A549 (cell line): ENCODE results near the gene OPCML. TPM values are rescaled to one million over a fixed set of nuclear protein-coding genes. Genes with fewer than 3 reads are reported as not detected.

ENCODE experiments used
- ATAC-seq, 2 experiments: fragments of 200-7000 bp in 1 of 2; fragments of >200 bp in 1 of 2; cut with Nextera tagmentation in 1 of 2; cut with Tn5 transposase in 1 of 2; 3 replicates each; pipeline versions ENCODE4 v1.8.0 to v1.9.1; 2018 to 2020; ENCODE audit warnings: mild to moderate bottlenecking in 1 of 2, moderate library complexity in 1 of 2
- CTCF ChIA-PET: fragments of 300-600 bp; sonication (Branson Sonifier 250); formaldehyde crosslinking; extraction: SDS; loops from one replicate; lab custom pipeline; 2021; ENCODE audit warnings: antibody characterized with exemption, inconsistent platforms; lab: Yijun Ruan, JAX
- POLR2A ChIA-PET: fragments of 350-600 bp; formaldehyde crosslinking; extraction: SDS; loops from one replicate; lab custom pipeline; 2021; ENCODE audit warnings: antibody characterized with exemption, inconsistent platforms; lab: Yijun Ruan, JAX
- DNase-seq, 2 experiments: peaks; one replicate each; pipeline versions ENCODE4 v3.0.0 to v3.0.0-alpha.2; 2011 to 2016; ENCODE audit warnings: low read depth in 1 of 2, low spot score in 1 of 2
- FAIRE-seq: peaks from 2 replicates; lab custom pipeline; 2011; peaks lifted over from hg19 to GRCh38; lab: Jason Lieb, UNC
- H3K27ac ChIP-seq, 2 experiments: fragments of >200 bp; sonication (Bioruptor Twin); formaldehyde crosslinking; 3 replicates each; pipeline ENCODE4 v1.5.1; 2016 to 2017
- H3K4me1 ChIP-seq: fragments of >200 bp; sonication (Bioruptor Twin); formaldehyde crosslinking; 3 replicates; pipeline ENCODE4 v1.6.1; 2016
- H3K4me2 ChIP-seq: fragments of >200 bp; sonication (Bioruptor Twin); formaldehyde crosslinking; 3 replicates; pipeline ENCODE4 v1.6.1; 2016
- H3K4me3 ChIP-seq: fragments of >200 bp; sonication (Bioruptor Twin); formaldehyde crosslinking; 3 replicates; pipeline ENCODE4 v1.5.1; 2016
- H3K9me3 ChIP-seq: fragments of >200 bp; sonication (Bioruptor Twin); formaldehyde crosslinking; 3 replicates; pipeline ENCODE4 v1.6.1; 2016
- BHLHE40 ChIP-seq: IDR thresholded peaks from 2 replicates; pipeline ENCODE4 v1.6.1; 2012; ENCODE audit warnings: low read depth, low read length, inconsistent platforms
- CBX8 ChIP-seq: fragments of 200-600 bp; sonication (generic); IDR thresholded peaks from 2 replicates; pipeline ENCODE4 v1.6.1; 2016
- CEBPB ChIP-seq, 2 experiments: fragments of >200 bp in 1 of 2; sonication (Bioruptor Twin) in 1 of 2; formaldehyde crosslinking in 1 of 2; IDR thresholded peaks; 2 replicates each; pipeline ENCODE4 v1.6.1; 2012 to 2016
- EHMT2 ChIP-seq: fragments of 200-600 bp; sonication (generic); IDR thresholded peaks from 2 replicates; pipeline ENCODE4 v1.6.1; 2016; ENCODE audit warnings: antibody characterized with exemption, low read depth, mild to moderate bottlenecking, moderate library complexity
- ESRRA ChIP-seq: fragments of 150-350 bp; IDR thresholded peaks from 2 replicates; pipeline ENCODE4 v1.6.1; 2014; ENCODE audit warnings: mild to moderate bottlenecking, low read length, borderline replicate concordance
- FOSB ChIP-seq: fragments of 250-450 bp; sonication (Bioruptor Pico); IDR thresholded peaks from 2 replicates; pipeline ENCODE4 v1.5.0; 2020; ENCODE audit warnings: mild to moderate bottlenecking, moderate library complexity
- FOSL2 ChIP-seq, 2 experiments: fragments of 450-650 bp in 1 of 2; fragments of >200 bp in 1 of 2; sonication (Bioruptor Twin) in 1 of 2; formaldehyde crosslinking; IDR thresholded peaks; 2 replicates each; pipeline versions ENCODE4 v1.5.0 to v1.6.1; 2016 to 2020; ENCODE audit warnings: mild to moderate bottlenecking in 1 of 2, moderate library complexity in 1 of 2
- GATA3 ChIP-seq: IDR thresholded peaks from 2 replicates; pipeline ENCODE4 v1.6.1; 2012; ENCODE audit warnings: borderline replicate concordance
- HDAC2 ChIP-seq: fragments of 200-600 bp; sonication (generic); IDR thresholded peaks from 2 replicates; pipeline ENCODE4 v1.6.1; 2016
- HEYL ChIP-seq: fragments of 250-450 bp; sonication (Bioruptor Pico); IDR thresholded peaks from 2 replicates; pipeline ENCODE4 v1.8.0; 2021; ENCODE audit warnings: mild to moderate bottlenecking, moderate library complexity
- HOXA7 ChIP-seq: fragments of 250-450 bp; sonication (Bioruptor Pico); IDR thresholded peaks from 2 replicates; pipeline ENCODE4 v1.5.0; 2020; ENCODE audit warnings: mild to moderate bottlenecking, moderate library complexity
- HOXB13 ChIP-seq: fragments of 250-450 bp; sonication (Bioruptor Pico); IDR thresholded peaks from 2 replicates; pipeline ENCODE4 v1.5.0; 2020; ENCODE audit warnings: low read depth, mild to moderate bottlenecking, moderate library complexity
- HOXB5 ChIP-seq: fragments of 250-450 bp; sonication (Bioruptor Pico); IDR thresholded peaks from 2 replicates; pipeline ENCODE4 v1.5.0; 2020; ENCODE audit warnings: mild to moderate bottlenecking, moderate library complexity
- KDM1A ChIP-seq: fragments of 200-600 bp; sonication (generic); IDR thresholded peaks from 2 replicates; pipeline ENCODE4 v1.6.1; 2016; ENCODE audit warnings: low read depth, mild to moderate bottlenecking
- MAFK ChIP-seq: fragments of 450-650 bp; IDR thresholded peaks from 2 replicates; pipeline ENCODE4 v1.6.1; 2014; ENCODE audit not compliant: partially characterized antibody
- NPAS2 ChIP-seq: fragments of 250-450 bp; sonication (Bioruptor Pico); IDR thresholded peaks from 2 replicates; pipeline ENCODE4 v1.8.0; 2022; ENCODE audit warnings: mild to moderate bottlenecking, moderate library complexity, borderline replicate concordance
- NR3C1 ChIP-seq: fragments of >200 bp; sonication (Bioruptor Twin); formaldehyde crosslinking; IDR thresholded peaks from 3 replicates; pipeline ENCODE4 v1.6.1; 2017
- POLR2A ChIP-seq: IDR thresholded peaks from 2 replicates; pipeline ENCODE4 v1.6.1; 2012; ENCODE audit warnings: mild to moderate bottlenecking, low read length
- POLR2AphosphoS2 ChIP-seq: conservative IDR thresholded peaks from 2 replicates; pipeline ENCODE4 v1.6.1; 2012; ENCODE audit warnings: low read length, improper control_type of control experiment, inconsistent platforms
- RCOR1 ChIP-seq: fragments of 150-350 bp; IDR thresholded peaks from 2 replicates; pipeline ENCODE4 v1.6.1; 2014; ENCODE audit warnings: antibody characterized with exemption, low read length, low read depth
- RFX5 ChIP-seq: fragments of 450-650 bp; IDR thresholded peaks from 2 replicates; pipeline ENCODE4 v1.7.1; 2014; ENCODE audit warnings: antibody characterized with exemption, mild to moderate bottlenecking, moderate library complexity
- RNF2 ChIP-seq: fragments of 200-600 bp; sonication (generic); IDR thresholded peaks from 2 replicates; pipeline ENCODE4 v1.6.1; 2016; ENCODE audit warnings: low read depth, mild to moderate bottlenecking, antibody characterized with exemption, moderate library complexity, borderline replicate concordance
- SMC3 ChIP-seq: fragments of >200 bp; sonication (Bioruptor Twin); formaldehyde crosslinking; IDR thresholded peaks from 3 replicates; pipeline ENCODE4 v1.6.1; 2018; ENCODE audit warnings: inconsistent platforms
- ZNF302 ChIP-seq: fragments of 250-450 bp; sonication (Bioruptor Pico); IDR thresholded peaks from 2 replicates; pipeline ENCODE4 v1.9.0; 2021; ENCODE audit warnings: inconsistent platforms, mild to moderate bottlenecking, moderate library complexity
- WGBS: methylation state at CpG from one replicate; pipeline ENCODE4 v1.1.6; 2017; ENCODE audit errors: missing lambda C conversion rate; 5-methylcytosine and 5-hydroxymethylcytosine counted together
- polyA plus RNA-seq, 4 experiments: library from polyadenylated mRNA; depleted of rRNA in 3 of 4; stranded (reverse); fragments of >200 nt; fragmentation: RNase III in 1 of 4; extraction: RNeasy Plus Mini Kit Qiagen cat#74134 plus additional on column Dnase treatment in 1 of 4; gene quantifications; 2 replicates in 3 of 4; 3 replicates in 1 of 4; pipeline ENCODE4 v1.2.3, GENCODE V29; 2011 to 2017
- TF ChIP-seq, protein P1 (sequence below): fragments of >200 bp; sonication (Bioruptor Twin); formaldehyde crosslinking; IDR thresholded peaks from 2 replicates; pipeline ENCODE4 v1.6.1; 2016
- TF ChIP-seq, protein P2 (sequence below): fragments of 250-450 bp; sonication (Bioruptor Pico); IDR thresholded peaks from 2 replicates; pipeline ENCODE4 v1.5.0; 2020; ENCODE audit warnings: low read depth, mild to moderate bottlenecking, moderate library complexity
- TF ChIP-seq, protein P3 (sequence below): fragments of 450-650 bp; IDR thresholded peaks from 2 replicates; pipeline ENCODE4 v1.6.1; 2014; ENCODE audit warnings: antibody characterized with exemption
- TF ChIP-seq, protein P4 (sequence below): fragments of 150-350 bp; IDR thresholded peaks from 2 replicates; pipeline ENCODE4 v1.6.1; 2014; ENCODE audit warnings: low read depth, mild to moderate bottlenecking, low read length
- TF ChIP-seq, protein P5 (sequence below): IDR thresholded peaks from 2 replicates; pipeline ENCODE4 v1.6.1; 2012; ENCODE audit warnings: low read depth, borderline replicate concordance

Gene OPCML
- polyA plus RNA-seq, 2 of the 4 experiments (the other 2 are of a cell fraction) = not detected

DNA sequence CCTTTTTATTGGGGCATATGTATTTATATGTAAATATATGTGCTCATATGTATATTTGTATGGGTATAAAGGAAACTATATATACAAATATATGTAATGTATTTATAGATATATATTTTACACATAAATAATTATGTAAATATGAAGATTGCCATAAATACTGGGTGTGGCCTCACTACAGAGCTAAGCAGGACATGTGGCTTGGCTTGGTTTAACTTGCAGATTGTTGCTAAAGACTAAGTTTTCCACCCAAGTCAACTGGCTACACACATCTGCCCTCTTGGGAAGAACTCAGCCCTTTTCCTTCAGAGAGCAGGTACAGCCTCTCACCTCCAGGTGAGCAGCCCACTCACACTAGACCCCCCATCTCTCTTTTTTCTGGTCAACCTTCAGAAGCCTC is 315.5 kb downstream of the OPCML start:
- no peak overlapping the region for H3K4me3 ChIP-seq
- TF ChIP-seq NPAS2 (CRISPR knock-in tag) (no peak), HOXA7 (CRISPR knock-in tag) (no peak), RNF2 (no peak), CBX8 (no peak), HDAC2 (no peak), CEBPB (IDR thresholded peaks at IDR 0.05) (no peak), POLR2A (no peak), ESRRA (no peak), KDM1A (no peak), MAFK (no peak), POLR2AphosphoS2 (no peak), SMC3 (no peak), BHLHE40 (no peak)
- TF ChIP-seq, protein P1, sequence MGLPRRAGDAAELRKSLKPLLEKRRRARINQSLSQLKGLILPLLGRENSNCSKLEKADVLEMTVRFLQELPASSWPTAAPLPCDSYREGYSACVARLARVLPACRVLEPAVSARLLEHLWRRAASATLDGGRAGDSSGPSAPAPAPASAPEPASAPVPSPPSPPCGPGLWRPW = no peak
- TF ChIP-seq, protein P2, sequence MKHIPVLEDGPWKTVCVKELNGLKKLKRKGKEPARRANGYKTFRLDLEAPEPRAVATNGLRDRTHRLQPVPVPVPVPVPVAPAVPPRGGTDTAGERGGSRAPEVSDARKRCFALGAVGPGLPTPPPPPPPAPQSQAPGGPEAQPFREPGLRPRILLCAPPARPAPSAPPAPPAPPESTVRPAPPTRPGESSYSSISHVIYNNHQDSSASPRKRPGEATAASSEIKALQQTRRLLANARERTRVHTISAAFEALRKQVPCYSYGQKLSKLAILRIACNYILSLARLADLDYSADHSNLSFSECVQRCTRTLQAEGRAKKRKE (CRISPR knock-in tag) = no peak
- DNase-seq (no peak), ATAC-seq (no peak), FAIRE-seq (no peak)
- no peak overlapping the region for H3K27ac ChIP-seq
- no peak overlapping the region for H3K4me2 ChIP-seq
- ChIA-PET POLR2A (no interaction called here), CTCF (no interaction called here)
- H3K4me1 ChIP-seq = no peaks in the 10 kb centered on the region
- no peaks in the 10 kb centered on the region for H3K9me3 ChIP-seq

DNA sequence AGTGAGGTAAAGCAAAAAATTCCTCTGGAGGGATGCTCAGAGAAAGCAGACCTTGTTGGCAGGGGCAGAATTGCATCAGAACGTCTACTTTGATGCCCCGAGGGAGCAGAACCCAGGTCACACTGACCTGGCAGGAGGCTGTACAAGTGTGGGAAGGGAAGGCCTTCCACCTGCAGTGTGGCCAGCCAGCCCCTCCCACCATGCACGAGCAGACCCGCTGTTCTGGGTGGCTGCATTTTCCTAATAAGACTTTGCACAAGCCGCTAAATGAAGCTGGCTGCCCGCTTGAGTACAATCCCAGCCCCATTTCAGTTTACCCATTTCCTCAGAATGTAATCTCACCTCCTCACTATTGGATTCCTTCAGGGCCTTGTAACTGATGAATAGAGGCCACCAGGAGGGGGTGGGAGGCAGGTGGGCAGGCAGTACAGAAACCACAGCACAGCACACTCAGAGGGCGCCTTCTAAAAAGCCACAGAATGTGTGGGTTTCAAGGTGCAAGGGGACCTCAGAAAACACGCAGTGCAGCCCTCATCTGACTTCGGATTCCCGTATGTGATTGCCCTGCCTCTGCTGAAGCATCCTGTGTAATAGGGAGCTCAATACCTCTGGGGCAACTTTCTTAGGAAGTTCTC is 316.6 kb downstream of the OPCML start:
- ATAC-seq (no peak), DNase-seq (no peak), FAIRE-seq (no peak)
- Histone ChIP-seq H3K4me3 (no peak overlapping the region), H3K9me3 (no peaks in the 10 kb centered on the region), H3K4me1 (no peaks in the 10 kb centered on the region), H3K27ac (no peak overlapping the region), H3K4me2 (no peak overlapping the region)
- ChIA-PET POLR2A (no interaction called here), CTCF (no interaction called here)
- WGBS = 3% methylated on average over 9 of the region's 10 CpGs
- TF ChIP-seq RCOR1 (no peak), HEYL (CRISPR knock-in tag) (no peak), POLR2AphosphoS2 (no peak)

DNA sequence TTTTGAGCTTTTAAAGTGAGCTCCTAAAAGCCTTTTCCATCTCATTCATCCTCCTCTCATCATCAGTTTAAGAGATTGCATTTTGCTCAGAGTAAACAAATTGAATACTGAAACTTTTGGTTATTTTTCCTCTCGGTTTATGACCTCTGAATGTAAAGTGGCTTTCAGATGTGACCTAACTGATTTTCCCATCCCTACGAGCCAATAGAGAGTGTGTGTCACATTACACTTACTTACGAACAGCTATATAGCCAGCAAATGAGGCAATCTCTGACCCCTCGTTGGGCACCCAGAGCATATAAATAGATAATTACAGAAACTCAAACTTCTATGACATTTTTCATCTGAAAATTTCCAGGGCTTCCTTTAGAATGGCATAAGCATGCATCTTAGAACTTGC is 317.7 kb downstream of the OPCML start:
- TF ChIP-seq ZNF302 (no peak), HOXB5 (no peak), NPAS2 (CRISPR knock-in tag) (no peak), FOSB (CRISPR knock-in tag) (no peak)

DNA sequence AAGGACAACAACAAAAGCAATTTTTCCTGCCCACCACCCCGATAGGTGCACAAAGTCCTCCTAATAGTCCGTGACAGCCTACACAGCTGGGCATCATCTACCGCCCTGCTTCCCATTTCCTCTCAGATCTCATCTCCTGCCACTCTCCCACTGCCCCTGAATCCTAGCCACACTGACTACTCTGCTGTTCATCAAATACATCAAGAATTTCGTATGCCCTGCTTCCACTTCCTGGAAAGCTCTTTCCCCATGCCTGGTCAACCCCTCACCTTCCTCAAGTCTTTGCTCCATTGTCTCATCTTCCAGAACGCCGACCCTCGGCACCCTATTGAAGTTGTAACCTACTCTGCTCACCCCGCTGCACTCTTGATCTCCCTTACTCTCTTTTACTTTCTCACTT is 320.1 kb downstream of the OPCML start:
- Histone ChIP-seq H3K9me3 (no peaks in the 10 kb centered on the region), H3K4me1 (no peaks in the 10 kb centered on the region), H3K27ac (no peak overlapping the region), H3K4me3 (no peak overlapping the region), H3K4me2 (no peak overlapping the region)
- CTCF ChIA-PET = no interaction called here
- no peak for DNase-seq
- under 1% methylated on average over 8 of the region's 8 CpGs for WGBS
- POLR2A ChIA-PET = no interaction called here
- TF ChIP-seq BHLHE40 (no peak), FOSL2 (IDR thresholded peaks at IDR 0.05) (no peak), FOSL2 (CRISPR knock-in tag; IDR thresholded peaks at IDR 0.05) (no peak), KDM1A (no peak), GATA3 (no peak), HOXB13 (CRISPR knock-in tag) (no peak), ESRRA (no peak), NR3C1 (no peak), EHMT2 (no peak), CEBPB (IDR thresholded peaks at IDR 0.05) (no peak), MAFK (no peak), RFX5 (no peak)
- TF ChIP-seq, protein P3, sequence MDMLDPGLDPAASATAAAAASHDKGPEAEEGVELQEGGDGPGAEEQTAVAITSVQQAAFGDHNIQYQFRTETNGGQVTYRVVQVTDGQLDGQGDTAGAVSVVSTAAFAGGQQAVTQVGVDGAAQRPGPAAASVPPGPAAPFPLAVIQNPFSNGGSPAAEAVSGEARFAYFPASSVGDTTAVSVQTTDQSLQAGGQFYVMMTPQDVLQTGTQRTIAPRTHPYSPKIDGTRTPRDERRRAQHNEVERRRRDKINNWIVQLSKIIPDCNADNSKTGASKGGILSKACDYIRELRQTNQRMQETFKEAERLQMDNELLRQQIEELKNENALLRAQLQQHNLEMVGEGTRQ = no peak
- TF ChIP-seq, protein P4, sequence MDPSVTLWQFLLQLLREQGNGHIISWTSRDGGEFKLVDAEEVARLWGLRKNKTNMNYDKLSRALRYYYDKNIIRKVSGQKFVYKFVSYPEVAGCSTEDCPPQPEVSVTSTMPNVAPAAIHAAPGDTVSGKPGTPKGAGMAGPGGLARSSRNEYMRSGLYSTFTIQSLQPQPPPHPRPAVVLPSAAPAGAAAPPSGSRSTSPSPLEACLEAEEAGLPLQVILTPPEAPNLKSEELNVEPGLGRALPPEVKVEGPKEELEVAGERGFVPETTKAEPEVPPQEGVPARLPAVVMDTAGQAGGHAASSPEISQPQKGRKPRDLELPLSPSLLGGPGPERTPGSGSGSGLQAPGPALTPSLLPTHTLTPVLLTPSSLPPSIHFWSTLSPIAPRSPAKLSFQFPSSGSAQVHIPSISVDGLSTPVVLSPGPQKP = no peak
- TF ChIP-seq, protein P5, sequence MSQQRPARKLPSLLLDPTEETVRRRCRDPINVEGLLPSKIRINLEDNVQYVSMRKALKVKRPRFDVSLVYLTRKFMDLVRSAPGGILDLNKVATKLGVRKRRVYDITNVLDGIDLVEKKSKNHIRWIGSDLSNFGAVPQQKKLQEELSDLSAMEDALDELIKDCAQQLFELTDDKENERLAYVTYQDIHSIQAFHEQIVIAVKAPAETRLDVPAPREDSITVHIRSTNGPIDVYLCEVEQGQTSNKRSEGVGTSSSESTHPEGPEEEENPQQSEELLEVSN = no peak
- no peak for FAIRE-seq
- no peak for ATAC-seq

More for the DNA sequence above, 317.7 kb downstream of the OPCML start:
- Histone ChIP-seq H3K4me2 (no peak overlapping the region), H3K4me1 (no peaks in the 10 kb centered on the region), H3K27ac (no peak overlapping the region), H3K4me3 (no peak overlapping the region), H3K9me3 (no peaks in the 10 kb centered on the region)
- POLR2A ChIA-PET = no interaction called here
- DNase-seq (no peak), ATAC-seq (no peak), FAIRE-seq (no peak)
- CTCF ChIA-PET = no interaction called here
- WGBS = 2% methylated on average over 4 of the region's 4 CpGs
